ENCODE data around the gene PRF1.

The PRF1 gene

DNA sequence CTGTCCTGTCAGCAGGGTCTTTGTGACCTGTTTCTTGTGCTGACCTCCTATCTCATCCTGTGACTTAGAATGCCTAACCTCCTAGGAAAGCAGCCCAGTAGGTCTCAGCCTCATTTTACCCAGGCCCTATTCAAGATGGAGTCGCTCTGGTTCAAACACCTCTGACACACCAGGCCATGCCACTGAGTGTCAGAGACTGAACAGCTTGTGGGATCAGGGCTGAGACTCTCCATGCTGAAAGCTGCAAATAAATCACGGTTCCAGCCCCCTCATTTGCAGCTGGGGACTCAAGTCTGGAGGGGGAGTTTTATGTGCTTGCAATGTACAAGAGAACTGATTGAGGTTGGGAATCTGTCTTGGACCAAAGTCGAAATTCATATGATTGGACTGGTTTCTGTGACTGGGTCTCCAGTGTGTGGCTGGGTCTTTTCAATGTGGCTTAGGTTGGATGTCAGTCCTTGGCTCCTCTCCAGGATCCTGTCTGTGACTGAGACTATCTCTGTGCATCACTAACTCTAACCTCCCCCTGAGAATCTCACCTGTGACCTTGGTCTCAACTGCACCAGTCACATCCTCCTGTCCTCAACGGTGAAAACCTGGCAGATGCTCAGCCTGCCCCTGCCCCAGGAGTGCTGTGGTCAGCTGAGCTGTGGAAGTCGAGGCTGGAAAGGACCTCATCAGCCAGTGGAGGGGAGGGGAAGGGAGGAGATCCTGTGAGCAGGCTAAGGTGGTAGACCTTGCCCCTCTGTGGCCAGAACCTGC lies 11.7 kb downstream of the PRF1 start:
- peak; percentile 53 for DNase-seq (ENCODE audit: low read depth)
- TF ChIP-seq, protein P1, sequence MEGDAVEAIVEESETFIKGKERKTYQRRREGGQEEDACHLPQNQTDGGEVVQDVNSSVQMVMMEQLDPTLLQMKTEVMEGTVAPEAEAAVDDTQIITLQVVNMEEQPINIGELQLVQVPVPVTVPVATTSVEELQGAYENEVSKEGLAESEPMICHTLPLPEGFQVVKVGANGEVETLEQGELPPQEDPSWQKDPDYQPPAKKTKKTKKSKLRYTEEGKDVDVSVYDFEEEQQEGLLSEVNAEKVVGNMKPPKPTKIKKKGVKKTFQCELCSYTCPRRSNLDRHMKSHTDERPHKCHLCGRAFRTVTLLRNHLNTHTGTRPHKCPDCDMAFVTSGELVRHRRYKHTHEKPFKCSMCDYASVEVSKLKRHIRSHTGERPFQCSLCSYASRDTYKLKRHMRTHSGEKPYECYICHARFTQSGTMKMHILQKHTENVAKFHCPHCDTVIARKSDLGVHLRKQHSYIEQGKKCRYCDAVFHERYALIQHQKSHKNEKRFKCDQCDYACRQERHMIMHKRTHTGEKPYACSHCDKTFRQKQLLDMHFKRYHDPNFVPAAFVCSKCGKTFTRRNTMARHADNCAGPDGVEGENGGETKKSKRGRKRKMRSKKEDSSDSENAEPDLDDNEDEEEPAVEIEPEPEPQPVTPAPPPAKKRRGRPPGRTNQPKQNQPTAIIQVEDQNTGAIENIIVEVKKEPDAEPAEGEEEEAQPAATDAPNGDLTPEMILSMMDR (IDR thresholded peaks at IDR 0.05; ENCODE audit: insufficient read depth, low read depth, low read length, missing control alignments), result no peak
- H3K4me3 ChIP-seq (ENCODE audit: low read depth, low read length), result no peak overlapping the region

DNA sequence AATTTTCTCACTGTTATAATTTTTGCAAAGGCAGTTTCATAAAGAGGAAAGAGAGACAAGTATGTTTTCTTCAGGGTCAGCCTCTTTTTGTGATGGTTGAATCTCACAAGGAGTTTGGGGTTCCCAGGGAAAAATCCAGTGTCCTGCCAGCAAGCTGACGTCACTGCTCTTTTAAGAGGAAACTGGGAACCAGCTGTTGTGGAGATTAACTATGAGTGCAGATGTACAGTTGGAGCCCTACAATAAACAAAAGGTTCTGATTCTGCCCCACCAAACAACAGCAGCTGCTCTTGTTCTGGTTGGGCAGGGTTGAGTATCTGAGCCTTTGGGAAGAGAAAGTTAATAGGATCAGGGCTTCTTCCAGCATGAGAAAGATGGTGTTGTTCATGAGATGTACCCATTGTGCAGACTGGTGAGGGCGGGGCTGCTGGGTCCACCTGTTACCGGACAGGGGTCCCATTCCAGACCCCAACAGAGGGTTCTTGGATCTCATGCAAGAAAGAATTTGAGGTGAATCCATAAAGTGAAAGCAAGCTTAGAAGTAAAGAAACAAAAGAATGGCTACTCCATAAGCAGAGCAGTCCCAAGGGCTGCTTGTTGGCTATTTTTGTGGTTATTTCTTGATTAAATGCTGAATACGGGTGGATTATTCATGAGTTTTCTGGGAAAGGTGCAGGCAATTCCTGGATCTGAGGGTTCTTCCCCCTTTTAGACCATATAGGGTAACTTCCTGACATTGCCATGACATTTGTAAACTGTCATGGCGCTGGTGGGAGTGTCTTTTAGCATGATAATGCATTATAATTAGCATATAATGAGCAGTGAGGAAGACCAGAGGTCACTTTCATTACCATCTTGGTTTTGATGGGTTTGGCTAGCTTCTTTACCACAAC lies 12.5 kb downstream of the PRF1 start:
- DNase-seq (ENCODE audit: low read depth), result no peak
- H3K4me3 ChIP-seq (ENCODE audit: low read depth, low read length), result no peak overlapping the region
- TF ChIP-seq, protein P1 (IDR thresholded peaks at IDR 0.05; ENCODE audit: insufficient read depth, low read depth, low read length, missing control alignments), result no peak

- H3K4me3 ChIP-seq (ENCODE audit: low read depth, low read length), result no peak overlapping the region
- TF ChIP-seq, protein P1 (IDR thresholded peaks at IDR 0.05; ENCODE audit: insufficient read depth, low read depth, low read length, missing control alignments), result no peak
These were observed 13.5 kb downstream of the PRF1 start for GRCh38 chr10:70588859-70589570.

DNA sequence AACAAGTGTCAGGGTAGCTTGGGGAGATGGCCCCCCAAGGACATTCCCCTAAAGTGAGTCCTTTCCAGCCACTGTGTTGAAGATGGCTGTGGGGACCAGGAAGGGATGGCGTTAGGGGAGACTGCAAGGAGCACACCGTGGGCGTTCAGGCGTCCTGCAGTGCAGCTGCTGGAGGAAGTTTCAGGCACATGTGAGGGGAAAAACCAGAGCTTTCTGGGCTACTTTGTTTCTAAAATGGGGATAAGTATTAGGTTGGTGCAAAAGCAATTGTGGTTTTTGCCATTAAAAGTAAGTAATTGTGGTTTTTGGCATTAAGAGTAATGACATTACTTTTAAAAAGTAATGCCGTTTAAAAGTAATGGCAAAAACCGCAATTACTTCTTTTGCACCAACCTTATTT lies 14.3 kb downstream of the PRF1 start:
- TF ChIP-seq, protein P1 (IDR thresholded peaks at IDR 0.05; ENCODE audit: insufficient read depth, low read depth, low read length, missing control alignments), result no peak
- DNase-seq (ENCODE audit: low read depth), result peak; percentile 31
- H3K4me3 ChIP-seq (ENCODE audit: low read depth, low read length), result no peak overlapping the region

More at GRCh38 chr10:70588859-70589570, 13.5 kb downstream of the PRF1 start:
- no peak for DNase-seq (ENCODE audit: low read depth)

- DNase-seq (ENCODE audit: low read depth), result peak; percentile 60
- TF ChIP-seq, protein P1 (IDR thresholded peaks at IDR 0.05; ENCODE audit: insufficient read depth, low read depth, low read length, missing control alignments), result no peak
- H3K4me3 ChIP-seq (ENCODE audit: low read depth, low read length), result no peak overlapping the region
These were observed 15.4 kb downstream of the PRF1 start for GRCh38 chr10:70587045-70587658.

- no peak for DNase-seq (ENCODE audit: low read depth)
- no peak overlapping the region for H3K4me3 ChIP-seq (ENCODE audit: low read depth, low read length)
- TF ChIP-seq, protein P1 (IDR thresholded peaks at IDR 0.05; ENCODE audit: insufficient read depth, low read depth, low read length, missing control alignments), result no peak
These were observed 16.1 kb downstream of the PRF1 start for GRCh38 chr10:70586348-70586930.
